ENCODE results near the gene MRPS25. TPM values are rescaled to one million over a fixed set of nuclear protein-coding genes. Genes with fewer than 3 reads are reported as not detected.

MRPS25 gene
- 141 TPM for total RNA-seq (ENCODE audit: unreplicated experiment)
- long read RNA-seq, full-length matches to known transcripts = 50 of 62 reads
- long read RNA-seq, partial matches to known transcripts = 6 of 62 reads
- long read RNA-seq, other reads (novel, unspliced or antisense) = 6 of 62 reads

- H3K4me3 Mint-ChIP-seq (ENCODE audit: unreplicated experiment) = peak within 1 kb of the TSS; percentile 94
- peak within 1 kb of the TSS; percentile 94 for H3K27ac Mint-ChIP-seq (ENCODE audit: unreplicated experiment)
- peaks cover 17% of the 10 kb centered on the region for H3K4me1 Mint-ChIP-seq (ENCODE audit: low read depth, unreplicated experiment)
- TF ChIP-seq CTCF (IDR thresholded peaks at IDR 0.05; ENCODE audit: partially characterized antibody, unreplicated experiment) = no peak
- peak; percentile 93 for DNase-seq
- peaks cover 7% of the 10 kb centered on the region for H3K27me3 Mint-ChIP-seq (ENCODE audit: unreplicated experiment)
- H3K9me3 Mint-ChIP-seq (ENCODE audit: unreplicated experiment) = peaks cover 13% of the 10 kb centered on the region
- peaks cover 5% of the 10 kb centered on the region for H3K36me3 Mint-ChIP-seq (ENCODE audit: unreplicated experiment)
These were observed at the start of gene MRPS25 for GRCh38 chr3:15064835-15065549. MRPS25 (minus strand) TSS chr3:15065315; CDS start chr3:15065194, 121 bp downstream.

GRCh38 chr3:15113884-15114283, 48.8 kb upstream of the MRPS25 start:
- no peak for DNase-seq
- H3K9me3 Mint-ChIP-seq (ENCODE audit: unreplicated experiment) = peaks cover 3% of the 10 kb centered on the region
- no peak overlapping the region for H3K27ac Mint-ChIP-seq (ENCODE audit: unreplicated experiment)
- no peak for TF ChIP-seq CTCF (IDR thresholded peaks at IDR 0.05; ENCODE audit: partially characterized antibody, unreplicated experiment)
- H3K4me3 Mint-ChIP-seq (ENCODE audit: unreplicated experiment) = no peak overlapping the region
- H3K27me3 Mint-ChIP-seq (ENCODE audit: unreplicated experiment) = no peaks in the 10 kb centered on the region
- peaks cover 13% of the 10 kb centered on the region for H3K4me1 Mint-ChIP-seq (ENCODE audit: low read depth, unreplicated experiment)
- no peaks in the 10 kb centered on the region for H3K36me3 Mint-ChIP-seq (ENCODE audit: unreplicated experiment)

- H3K9me3 Mint-ChIP-seq (ENCODE audit: unreplicated experiment) = peaks cover 3% of the 10 kb centered on the region
- no peak overlapping the region for H3K27ac Mint-ChIP-seq (ENCODE audit: unreplicated experiment)
- peaks cover 13% of the 10 kb centered on the region for H3K4me1 Mint-ChIP-seq (ENCODE audit: low read depth, unreplicated experiment)
- DNase-seq = no peak
- no peak for TF ChIP-seq CTCF (IDR thresholded peaks at IDR 0.05; ENCODE audit: partially characterized antibody, unreplicated experiment)
- H3K27me3 Mint-ChIP-seq (ENCODE audit: unreplicated experiment) = no peaks in the 10 kb centered on the region
- no peak overlapping the region for H3K4me3 Mint-ChIP-seq (ENCODE audit: unreplicated experiment)
- H3K36me3 Mint-ChIP-seq (ENCODE audit: unreplicated experiment) = no peaks in the 10 kb centered on the region
These were observed 48.4 kb upstream of the MRPS25 start for GRCh38 chr3:15113471-15113870.

- Mint-ChIP-seq H3K27ac (ENCODE audit: unreplicated experiment) (no peak overlapping the region), H3K27me3 (ENCODE audit: unreplicated experiment) (peaks cover 2% of the 10 kb centered on the region), H3K36me3 (ENCODE audit: unreplicated experiment) (no peaks in the 10 kb centered on the region), H3K9me3 (ENCODE audit: unreplicated experiment) (peaks cover 2% of the 10 kb centered on the region), H3K4me3 (ENCODE audit: unreplicated experiment) (no peak overlapping the region), H3K4me1 (ENCODE audit: low read depth, unreplicated experiment) (peaks cover 13% of the 10 kb centered on the region)
- DNase-seq = no peak
- TF ChIP-seq CTCF (IDR thresholded peaks at IDR 0.05; ENCODE audit: partially characterized antibody, unreplicated experiment) = no peak
These were observed 46.9 kb upstream of the MRPS25 start for GRCh38 chr3:15112011-15112410.

GRCh38 chr3:15110206-15110605, 45.1 kb upstream of the MRPS25 start:
- peaks cover 13% of the 10 kb centered on the region for H3K4me1 Mint-ChIP-seq (ENCODE audit: low read depth, unreplicated experiment)
- no peak overlapping the region for H3K27ac Mint-ChIP-seq (ENCODE audit: unreplicated experiment)
- no peak for DNase-seq
- no peak for TF ChIP-seq CTCF (IDR thresholded peaks at IDR 0.05; ENCODE audit: partially characterized antibody, unreplicated experiment)
- no peaks in the 10 kb centered on the region for H3K36me3 Mint-ChIP-seq (ENCODE audit: unreplicated experiment)
- peaks cover 3% of the 10 kb centered on the region for H3K27me3 Mint-ChIP-seq (ENCODE audit: unreplicated experiment)
- H3K4me3 Mint-ChIP-seq (ENCODE audit: unreplicated experiment) = no peak overlapping the region
- peaks cover 2% of the 10 kb centered on the region for H3K9me3 Mint-ChIP-seq (ENCODE audit: unreplicated experiment)

All from glutamatergic neuron (in vitro differentiated cells).